ENCODE measurements around the gene KPNB1.

KPNB1 gene

DNA sequence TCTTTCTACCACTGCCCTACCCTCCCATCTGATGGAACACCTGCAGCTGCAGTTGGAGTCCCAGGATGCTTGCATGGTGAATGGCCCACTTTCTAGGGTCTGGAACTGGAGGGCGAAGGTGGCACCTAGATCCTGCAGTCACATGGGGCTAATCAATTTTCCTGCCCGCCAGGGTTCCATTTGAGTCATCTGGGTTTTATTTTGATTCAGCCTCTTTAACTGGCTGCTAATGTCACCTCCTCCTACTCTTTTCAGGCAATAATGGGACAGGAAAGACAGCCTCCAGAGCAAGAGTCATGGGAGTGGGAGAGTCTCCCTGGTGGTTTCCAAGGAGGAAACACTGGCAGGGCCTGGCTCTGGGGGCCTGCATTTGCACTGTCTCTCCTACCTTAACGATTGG is 40.4 kb downstream of the KPNB1 start:
- Histone ChIP-seq H3K79me2 (ENCODE audit: insufficient read depth, low read length) (no peaks in the 10 kb centered on the region), H3K9ac (ENCODE audit: low read depth, low read length) (no peak overlapping the region), H4K20me1 (ENCODE audit: insufficient read depth, low read length) (peaks cover 12% of the 10 kb centered on the region; the same call in 1 of the 2 replicates), H3K27ac (ENCODE audit: low read length) (no peak overlapping the region), H3K4me3 (ENCODE audit: low read depth in 1 of 2, low read length in 2 of 2) (no peak overlapping the region), H3K9me3 (ENCODE audit: insufficient read depth, low read length, severe bottlenecking) (no peaks in the 10 kb centered on the region), H3K4me2 (ENCODE audit: insufficient read depth, low read length) (no peak overlapping the region), H3K4me1 (ENCODE audit: insufficient read depth, low read length) (peaks cover 20% of the 10 kb centered on the region), H3K27me3 (ENCODE audit: insufficient read depth, low read length, poor library complexity) (peaks cover 9% of the 10 kb centered on the region), H3K36me3 (ENCODE audit: insufficient read depth, low read length) (peaks cover 10% of the 10 kb centered on the region; the same call in 1 of the 2 replicates), H2AFZ (ENCODE audit: low read depth, low read length) (no peak overlapping the region)
- DNase-seq (no peak), ATAC-seq (ENCODE audit: insufficient read depth, low read depth) (no peak)
- no peak for TF ChIP-seq EZH2 (IDR thresholded peaks at IDR 0.05; ENCODE audit: borderline replicate concordance, low read depth, low read length, severe bottlenecking)
- TF ChIP-seq, protein P1, sequence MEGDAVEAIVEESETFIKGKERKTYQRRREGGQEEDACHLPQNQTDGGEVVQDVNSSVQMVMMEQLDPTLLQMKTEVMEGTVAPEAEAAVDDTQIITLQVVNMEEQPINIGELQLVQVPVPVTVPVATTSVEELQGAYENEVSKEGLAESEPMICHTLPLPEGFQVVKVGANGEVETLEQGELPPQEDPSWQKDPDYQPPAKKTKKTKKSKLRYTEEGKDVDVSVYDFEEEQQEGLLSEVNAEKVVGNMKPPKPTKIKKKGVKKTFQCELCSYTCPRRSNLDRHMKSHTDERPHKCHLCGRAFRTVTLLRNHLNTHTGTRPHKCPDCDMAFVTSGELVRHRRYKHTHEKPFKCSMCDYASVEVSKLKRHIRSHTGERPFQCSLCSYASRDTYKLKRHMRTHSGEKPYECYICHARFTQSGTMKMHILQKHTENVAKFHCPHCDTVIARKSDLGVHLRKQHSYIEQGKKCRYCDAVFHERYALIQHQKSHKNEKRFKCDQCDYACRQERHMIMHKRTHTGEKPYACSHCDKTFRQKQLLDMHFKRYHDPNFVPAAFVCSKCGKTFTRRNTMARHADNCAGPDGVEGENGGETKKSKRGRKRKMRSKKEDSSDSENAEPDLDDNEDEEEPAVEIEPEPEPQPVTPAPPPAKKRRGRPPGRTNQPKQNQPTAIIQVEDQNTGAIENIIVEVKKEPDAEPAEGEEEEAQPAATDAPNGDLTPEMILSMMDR (IDR thresholded peaks at IDR 0.05; ENCODE audit: borderline replicate concordance, extremely low read depth, low read length, poor library complexity, severe bottlenecking): no peak

DNA sequence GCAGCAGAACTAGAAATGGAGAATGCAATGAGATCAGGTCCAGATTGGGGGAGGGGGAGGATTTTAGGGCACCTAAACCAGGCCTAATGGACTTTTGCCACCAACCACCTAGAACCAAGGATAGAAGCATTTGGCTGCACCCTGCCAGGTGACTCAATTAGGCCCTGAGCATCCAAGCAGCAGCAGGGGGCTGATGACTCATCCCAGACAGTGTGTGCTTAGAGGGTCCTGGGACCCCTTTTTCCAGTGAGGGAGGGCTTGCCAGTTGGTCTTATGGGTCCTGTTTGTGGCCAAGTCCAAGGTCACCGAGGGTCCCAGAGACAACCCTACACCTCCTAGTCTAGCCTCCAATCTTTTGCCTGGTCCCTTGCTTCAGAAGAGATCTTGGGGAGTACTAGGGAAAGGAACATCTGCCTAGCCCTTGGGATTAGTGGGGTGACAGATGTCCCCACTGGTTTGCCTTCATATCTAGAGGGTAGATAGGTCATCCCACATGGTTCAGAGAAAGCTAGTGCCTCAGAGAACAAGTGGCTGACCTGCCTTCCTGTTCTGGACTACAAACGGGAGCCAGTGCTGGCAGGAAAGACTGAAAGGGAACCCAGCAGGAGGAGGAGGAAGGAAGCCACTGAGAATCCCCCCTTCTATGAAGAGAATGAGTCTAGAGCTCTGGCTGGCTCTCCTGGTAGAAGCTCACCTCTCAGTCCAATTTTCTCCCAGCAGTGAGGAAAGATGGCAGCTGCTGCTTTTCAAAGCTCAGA is 42.6 kb downstream of the KPNB1 start:
- Histone ChIP-seq H3K4me3 (ENCODE audit: low read depth in 1 of 2, low read length in 2 of 2) (no peak overlapping the region), H3K36me3 (ENCODE audit: insufficient read depth, low read length) (no peaks in the 10 kb centered on the region), H3K79me2 (ENCODE audit: insufficient read depth, low read length) (no peaks in the 10 kb centered on the region), H4K20me1 (ENCODE audit: insufficient read depth, low read length) (peaks cover 30% of the 10 kb centered on the region), H3K9ac (ENCODE audit: low read depth, low read length) (no peak overlapping the region), H3K27me3 (ENCODE audit: insufficient read depth, low read length, poor library complexity) (peaks cover 13% of the 10 kb centered on the region), H2AFZ (ENCODE audit: low read depth, low read length) (no peak overlapping the region), H3K4me2 (ENCODE audit: insufficient read depth, low read length) (peak overlapping the region; percentile 85; the same call in 1 of the 2 replicates), H3K9me3 (ENCODE audit: insufficient read depth, low read length, severe bottlenecking) (no peaks in the 10 kb centered on the region), H3K4me1 (ENCODE audit: insufficient read depth, low read length) (peaks cover 31% of the 10 kb centered on the region), H3K27ac (ENCODE audit: low read length) (no peak overlapping the region)
- no peak for ATAC-seq (ENCODE audit: insufficient read depth, low read depth)
- TF ChIP-seq, protein P1 (IDR thresholded peaks at IDR 0.05; ENCODE audit: borderline replicate concordance, extremely low read depth, low read length, poor library complexity, severe bottlenecking): no peak
- TF ChIP-seq EZH2 (IDR thresholded peaks at IDR 0.05; ENCODE audit: borderline replicate concordance, low read depth, low read length, severe bottlenecking): no peak
- no peak for DNase-seq

DNA sequence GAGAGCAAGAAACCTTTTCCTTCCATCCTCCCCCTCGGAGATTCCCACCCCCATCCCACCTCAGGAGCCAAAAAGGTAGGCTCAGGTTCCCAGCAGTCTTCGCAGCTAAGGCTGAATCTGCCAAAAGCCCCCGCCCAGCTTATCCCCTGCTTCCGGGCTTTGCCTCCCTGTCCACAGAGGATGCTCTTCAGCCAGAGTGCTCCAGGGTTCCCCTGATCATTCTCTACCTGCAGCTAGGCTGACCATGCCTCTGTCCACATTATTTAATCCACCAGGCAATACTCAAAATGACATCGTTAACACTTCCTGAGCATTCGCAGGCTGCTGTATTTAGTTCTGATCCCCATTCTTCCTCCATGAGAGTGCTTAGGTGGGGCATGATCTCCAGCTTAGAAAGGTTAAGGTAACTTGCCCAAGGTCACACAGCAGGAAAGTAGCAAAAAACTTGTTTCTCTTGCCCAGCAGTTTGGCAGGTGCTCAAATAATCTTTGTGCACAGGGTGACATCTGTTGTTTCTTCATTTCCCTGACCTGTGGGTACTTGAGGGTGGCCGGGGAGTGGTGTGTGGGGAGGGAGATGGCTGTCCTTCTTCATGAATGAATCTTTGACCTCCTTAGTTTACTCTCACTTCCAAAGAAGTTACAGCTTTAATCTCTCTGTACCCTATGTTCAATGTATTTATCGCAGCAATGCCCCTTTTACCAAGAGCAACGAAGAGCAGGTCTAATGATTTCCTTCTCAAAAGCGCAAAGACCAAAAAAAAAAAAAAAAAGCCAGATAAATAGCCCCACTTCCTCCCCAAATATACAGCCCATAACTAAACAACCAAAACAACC is 43.4 kb downstream of the KPNB1 start:
- Histone ChIP-seq H3K27ac (ENCODE audit: low read length) (peak overlapping the region; percentile 53; the same call in 1 of the 2 replicates), H3K4me3 (ENCODE audit: low read depth in 1 of 2, low read length in 2 of 2) (peak overlapping the region; percentile 19 to 62; a peak in 3 of 4 replicates), H3K36me3 (ENCODE audit: insufficient read depth, low read length) (no peaks in the 10 kb centered on the region), H3K9me3 (ENCODE audit: insufficient read depth, low read length, severe bottlenecking) (no peaks in the 10 kb centered on the region), H3K9ac (ENCODE audit: low read depth, low read length) (peak overlapping the region; percentile 54), H2AFZ (ENCODE audit: low read depth, low read length) (peak overlapping the region; percentile 69), H4K20me1 (ENCODE audit: insufficient read depth, low read length) (peaks cover 28% of the 10 kb centered on the region), H3K4me1 (ENCODE audit: insufficient read depth, low read length) (peaks cover 31% of the 10 kb centered on the region), H3K27me3 (ENCODE audit: insufficient read depth, low read length, poor library complexity) (peaks cover 13% of the 10 kb centered on the region), H3K79me2 (ENCODE audit: insufficient read depth, low read length) (no peaks in the 10 kb centered on the region), H3K4me2 (ENCODE audit: insufficient read depth, low read length) (peak overlapping the region; percentile 85)
- TF ChIP-seq EZH2 (IDR thresholded peaks at IDR 0.05; ENCODE audit: borderline replicate concordance, low read depth, low read length, severe bottlenecking): no peak
- TF ChIP-seq, protein P1 (IDR thresholded peaks at IDR 0.05; ENCODE audit: borderline replicate concordance, extremely low read depth, low read length, poor library complexity, severe bottlenecking): no peak
- ATAC-seq (ENCODE audit: insufficient read depth, low read depth) (no peak), DNase-seq (no peak)
